ENCODE data around the gene SLC23A3.
"Not testable (repeated sequence)": the region's sequence is repeated elsewhere in the genome, so short reads cannot be mapped to it uniquely, and the experiment has no call there.

The SLC23A3 gene

GRCh38 chr2:219201331-219201730 is 31.5 kb upstream of the SLC23A3 start:
- not testable (repeated sequence) for H3K4me3 ChIP-seq (ENCODE audit: low read length in 2 of 2)

GRCh38 chr2:219200502-219201326 is 30.9 kb upstream of the SLC23A3 start:
- not testable (repeated sequence) for H3K27ac ChIP-seq (ENCODE audit: low read length); H3K36me3 ChIP-seq (ENCODE audit: control insufficient read depth in 2 of 2, insufficient read depth in 2 of 2, low read length in 2 of 2); H3K4me3 ChIP-seq (ENCODE audit: low read length in 2 of 2); H3K27me3 ChIP-seq (ENCODE audit: control insufficient read depth in 1 of 2, insufficient read depth in 2 of 2, low read length in 2 of 2); H3K9me3 ChIP-seq (ENCODE audit: control insufficient read depth in 2 of 2, low read length in 2 of 2); H3K4me1 ChIP-seq (ENCODE audit: control insufficient read depth, insufficient read depth, low read length); H3K9ac ChIP-seq (ENCODE audit: low read length in 2 of 2)

More at GRCh38 chr2:219201331-219201730, 31.5 kb upstream of the SLC23A3 start:
- H3K36me3 ChIP-seq (ENCODE audit: control insufficient read depth in 2 of 2, insufficient read depth in 2 of 2, low read length in 2 of 2); H3K9ac ChIP-seq (ENCODE audit: low read length in 2 of 2); H3K9me3 ChIP-seq (ENCODE audit: control insufficient read depth in 2 of 2, low read length in 2 of 2); H3K4me1 ChIP-seq (ENCODE audit: control insufficient read depth, insufficient read depth, low read length); H3K27ac ChIP-seq (ENCODE audit: low read length); H3K27me3 ChIP-seq (ENCODE audit: control insufficient read depth in 1 of 2, insufficient read depth in 2 of 2, low read length in 2 of 2): not testable (repeated sequence)

- peaks cover 0 to 6% of the 10 kb centered on the region in 2 donors for H3K27me3 ChIP-seq (ENCODE audit: control insufficient read depth in 1 of 2, insufficient read depth in 2 of 2, low read length in 2 of 2)
- H3K4me1 ChIP-seq (ENCODE audit: control insufficient read depth, insufficient read depth, low read length), result no peaks in the 10 kb centered on the region
- H3K4me3 ChIP-seq (ENCODE audit: low read length in 2 of 2), result no peak overlapping the region
- no peak overlapping the region for H3K27ac ChIP-seq (ENCODE audit: low read length)
- no peaks in the 10 kb centered on the region for H3K9me3 ChIP-seq (ENCODE audit: control insufficient read depth in 2 of 2, low read length in 2 of 2)
- no peaks in the 10 kb centered on the region for H3K36me3 ChIP-seq (ENCODE audit: control insufficient read depth in 2 of 2, insufficient read depth in 2 of 2, low read length in 2 of 2)
- H3K9ac ChIP-seq (ENCODE audit: low read length in 2 of 2), result no peak overlapping the region
Observed at GRCh38 chr2:219199470-219200211, 29.8 kb upstream of the SLC23A3 start.

- H3K9ac ChIP-seq (ENCODE audit: low read length in 2 of 2), result no peak overlapping the region
- H3K27me3 ChIP-seq (ENCODE audit: control insufficient read depth in 1 of 2, insufficient read depth in 2 of 2, low read length in 2 of 2), result peaks cover 0 to 6% of the 10 kb centered on the region in 2 donors
- no peaks in the 10 kb centered on the region for H3K4me1 ChIP-seq (ENCODE audit: control insufficient read depth, insufficient read depth, low read length)
- H3K36me3 ChIP-seq (ENCODE audit: control insufficient read depth in 2 of 2, insufficient read depth in 2 of 2, low read length in 2 of 2), result no peaks in the 10 kb centered on the region
- H3K27ac ChIP-seq (ENCODE audit: low read length), result no peak overlapping the region
- H3K9me3 ChIP-seq (ENCODE audit: control insufficient read depth in 2 of 2, low read length in 2 of 2), result no peaks in the 10 kb centered on the region
- H3K4me3 ChIP-seq (ENCODE audit: low read length in 2 of 2), result no peak overlapping the region
Observed at GRCh38 chr2:219198974-219199373, 29.1 kb upstream of the SLC23A3 start.

- Histone ChIP-seq H3K4me3 (ENCODE audit: low read length in 2 of 2) (no peak overlapping the region), H3K36me3 (ENCODE audit: control insufficient read depth in 2 of 2, insufficient read depth in 2 of 2, low read length in 2 of 2) (no peaks in the 10 kb centered on the region), H3K9me3 (ENCODE audit: control insufficient read depth in 2 of 2, low read length in 2 of 2) (no peaks in the 10 kb centered on the region), H3K27me3 (ENCODE audit: control insufficient read depth in 1 of 2, insufficient read depth in 2 of 2, low read length in 2 of 2) (peaks cover 0 to 6% of the 10 kb centered on the region in 2 donors), H3K9ac (ENCODE audit: low read length in 2 of 2) (no peak overlapping the region), H3K27ac (ENCODE audit: low read length) (no peak overlapping the region), H3K4me1 (ENCODE audit: control insufficient read depth, insufficient read depth, low read length) (no peaks in the 10 kb centered on the region)
Observed at GRCh38 chr2:219197388-219197787, 27.6 kb upstream of the SLC23A3 start.

- Histone ChIP-seq H3K36me3 (ENCODE audit: control insufficient read depth in 2 of 2, insufficient read depth in 2 of 2, low read length in 2 of 2) (peaks cover 21 to 22% of the 10 kb centered on the region in 2 donors), H3K27me3 (ENCODE audit: control insufficient read depth in 1 of 2, insufficient read depth in 2 of 2, low read length in 2 of 2) (no peaks in the 10 kb centered on the region), H3K4me1 (ENCODE audit: control insufficient read depth, insufficient read depth, low read length) (no peaks in the 10 kb centered on the region), H3K4me3 (ENCODE audit: low read length in 2 of 2) (no peak overlapping the region), H3K9me3 (ENCODE audit: control insufficient read depth in 2 of 2, low read length in 2 of 2) (no peaks in the 10 kb centered on the region), H3K9ac (ENCODE audit: low read length in 2 of 2) (no peak overlapping the region), H3K27ac (ENCODE audit: low read length) (no peak overlapping the region)
Observed at GRCh38 chr2:219186754-219187456, 17.1 kb upstream of the SLC23A3 start.

GRCh38 chr2:219184121-219184520 is 14.3 kb upstream of the SLC23A3 start:
- Histone ChIP-seq H3K4me3 (ENCODE audit: low read length in 2 of 2) (no peak overlapping the region), H3K4me1 (ENCODE audit: control insufficient read depth, insufficient read depth, low read length) (peaks cover 16% of the 10 kb centered on the region), H3K36me3 (ENCODE audit: control insufficient read depth in 2 of 2, insufficient read depth in 2 of 2, low read length in 2 of 2) (peaks cover 44 to 45% of the 10 kb centered on the region in 2 donors), H3K27me3 (ENCODE audit: control insufficient read depth in 1 of 2, insufficient read depth in 2 of 2, low read length in 2 of 2) (no peaks in the 10 kb centered on the region), H3K9me3 (ENCODE audit: control insufficient read depth in 2 of 2, low read length in 2 of 2) (no peaks in the 10 kb centered on the region), H3K27ac (ENCODE audit: low read length) (no peak overlapping the region), H3K9ac (ENCODE audit: low read length in 2 of 2) (no peak overlapping the region)

GRCh38 chr2:219183151-219183772 is 13.4 kb upstream of the SLC23A3 start:
- no peaks in the 10 kb centered on the region for H3K27me3 ChIP-seq (ENCODE audit: control insufficient read depth in 1 of 2, insufficient read depth in 2 of 2, low read length in 2 of 2)
- H3K36me3 ChIP-seq (ENCODE audit: control insufficient read depth in 2 of 2, insufficient read depth in 2 of 2, low read length in 2 of 2), result peaks cover 44 to 45% of the 10 kb centered on the region in 2 donors
- no peak overlapping the region for H3K27ac ChIP-seq (ENCODE audit: low read length)
- H3K9ac ChIP-seq (ENCODE audit: low read length in 2 of 2), result no peak overlapping the region
- H3K9me3 ChIP-seq (ENCODE audit: control insufficient read depth in 2 of 2, low read length in 2 of 2), result no peaks in the 10 kb centered on the region
- H3K4me3 ChIP-seq (ENCODE audit: low read length in 2 of 2), result no peak overlapping the region
- H3K4me1 ChIP-seq (ENCODE audit: control insufficient read depth, insufficient read depth, low read length), result peaks cover 22% of the 10 kb centered on the region

- no peaks in the 10 kb centered on the region for H3K27me3 ChIP-seq (ENCODE audit: control insufficient read depth in 1 of 2, insufficient read depth in 2 of 2, low read length in 2 of 2)
- H3K27ac ChIP-seq (ENCODE audit: low read length), result no peak overlapping the region
Observed at GRCh38 chr2:219182331-219183150, 12.7 kb upstream of the SLC23A3 start.

GRCh38 chr2:219181531-219181930 is 11.7 kb upstream of the SLC23A3 start:
- Histone ChIP-seq H3K27ac (ENCODE audit: low read length) (no peak overlapping the region), H3K4me3 (ENCODE audit: low read length in 2 of 2) (no peak overlapping the region), H3K36me3 (ENCODE audit: control insufficient read depth in 2 of 2, insufficient read depth in 2 of 2, low read length in 2 of 2) (peaks cover 44 to 45% of the 10 kb centered on the region in 2 donors), H3K9me3 (ENCODE audit: control insufficient read depth in 2 of 2, low read length in 2 of 2) (no peaks in the 10 kb centered on the region), H3K27me3 (ENCODE audit: control insufficient read depth in 1 of 2, insufficient read depth in 2 of 2, low read length in 2 of 2) (no peaks in the 10 kb centered on the region), H3K4me1 (ENCODE audit: control insufficient read depth, insufficient read depth, low read length) (peaks cover 32% of the 10 kb centered on the region), H3K9ac (ENCODE audit: low read length in 2 of 2) (no peak overlapping the region)

More at GRCh38 chr2:219182331-219183150, 12.7 kb upstream of the SLC23A3 start:
- Histone ChIP-seq H3K9me3 (ENCODE audit: control insufficient read depth in 2 of 2, low read length in 2 of 2) (no peaks in the 10 kb centered on the region), H3K9ac (ENCODE audit: low read length in 2 of 2) (no peak overlapping the region), H3K4me3 (ENCODE audit: low read length in 2 of 2) (no peak overlapping the region), H3K4me1 (ENCODE audit: control insufficient read depth, insufficient read depth, low read length) (peaks cover 25% of the 10 kb centered on the region), H3K36me3 (ENCODE audit: control insufficient read depth in 2 of 2, insufficient read depth in 2 of 2, low read length in 2 of 2) (peaks cover 44 to 45% of the 10 kb centered on the region in 2 donors)
